CD14-positive monocyte (primary cell): Measurements from ENCODE around the gene SMS. TPM values are rescaled to one million over a fixed set of nuclear protein-coding genes. Genes with fewer than 3 reads are reported as not detected.

Experiments
- DNase-seq, 3 donors: peaks; one replicate each; pipeline ENCODE4 v3.0.0-alpha.2; 2011 to 2022
- H2AFZ ChIP-seq: 2 replicates; pipeline ENCODE4 v1.6.0; 2012; ENCODE audit warnings: mild to moderate bottlenecking, low read depth, low read length, inconsistent platforms; ENCODE audit not compliant: insufficient read depth, poor library complexity, severe bottlenecking
- H3K27ac ChIP-seq, 2 donors: 1 replicate in 1 of 2; 2 replicates in 1 of 2; pipeline ENCODE4 v1.5.1; 2012 to 2013; ENCODE audit warnings: low read length in 2 of 2, control low read depth in 1 of 2, inconsistent platforms in 1 of 2, low read depth in 1 of 2, mild to moderate bottlenecking in 1 of 2
- H3K27me3 ChIP-seq, 2 donors: one replicate each; pipeline versions ENCODE4 v1.6.0 to v1.6.1; 2011 to 2013; ENCODE audit warnings: low read length in 2 of 2; ENCODE audit not compliant: control insufficient read depth in 2 of 2, insufficient read depth in 2 of 2
- H3K36me3 ChIP-seq, 2 donors: replicated peaks in 1 of 2; 1 replicate in 1 of 2; 2 replicates in 1 of 2; pipeline versions ENCODE4 v1.5.1 to v1.6.1; 2012 to 2013; ENCODE audit warnings: low read length in 2 of 2, control low read depth in 1 of 2, inconsistent platforms in 1 of 2, mild to moderate bottlenecking in 1 of 2; ENCODE audit not compliant: insufficient read depth in 2 of 2, control insufficient read depth in 1 of 2
- H3K4me1 ChIP-seq, 2 donors: 1 replicate in 1 of 2; 2 replicates in 1 of 2; pipeline versions ENCODE4 v1.5.1 to v1.6.1; 2012 to 2013; ENCODE audit warnings: low read length in 2 of 2, control low read depth in 1 of 2, inconsistent platforms in 1 of 2, mild to moderate bottlenecking in 1 of 2, moderate library complexity in 1 of 2; ENCODE audit not compliant: insufficient read depth in 2 of 2, control insufficient read depth in 1 of 2
- H3K4me2 ChIP-seq: replicated peaks from 2 replicates; pipeline ENCODE3; 2012; ENCODE audit warnings: low read length, moderate library complexity, mild to moderate bottlenecking; ENCODE audit not compliant: poor library complexity, severe bottlenecking; ENCODE audit errors: extremely low read depth
- H3K4me3 ChIP-seq, 3 experiments: fragments of 200-600 bp in 1 of 3; sonication (generic) in 1 of 3; replicated peaks in 1 of 3; 1 replicate in 2 of 3; 2 replicates in 1 of 3; pipeline ENCODE4 v1.5.1; 2011 to 2013; ENCODE audit warnings: low read length in 3 of 3, mild to moderate bottlenecking in 3 of 3, control low read depth in 2 of 3, low read depth in 2 of 3, inconsistent platforms in 1 of 3, moderate library complexity in 1 of 3
- H3K79me2 ChIP-seq: 2 replicates; pipeline ENCODE4 v1.6.0; 2012; ENCODE audit warnings: mild to moderate bottlenecking, control low read depth, inconsistent platforms, low read length, moderate library complexity; ENCODE audit not compliant: insufficient read depth
- H3K9ac ChIP-seq: 2 replicates; pipeline ENCODE4 v1.6.0; 2017; ENCODE audit warnings: low read length, mild to moderate bottlenecking; ENCODE audit not compliant: insufficient read depth, poor library complexity, severe bottlenecking
- H3K9me3 ChIP-seq, 2 donors: replicated peaks in 1 of 2; 1 replicate in 1 of 2; 2 replicates in 1 of 2; pipeline versions ENCODE4 v1.5.1 to v1.6.1; 2012 to 2013; ENCODE audit warnings: low read length in 2 of 2, control low read depth in 1 of 2; ENCODE audit not compliant: control insufficient read depth in 1 of 2, insufficient read depth in 1 of 2
- H4K20me1 ChIP-seq: 2 replicates; pipeline ENCODE4 v1.6.0; 2012; ENCODE audit warnings: mild to moderate bottlenecking, low read length, control low read depth, moderate library complexity; ENCODE audit not compliant: insufficient read depth
- H3K27ac Mint-ChIP-seq, 7 donors: one replicate each; pipeline ENCODE4 v1.8.0; 2020; ENCODE audit warnings: mild to moderate bottlenecking in 7 of 7, mixed read lengths in 7 of 7, moderate library complexity in 6 of 7, inconsistent platforms in 2 of 7
- H3K27me3 Mint-ChIP-seq, 3 donors: one replicate each; pipeline ENCODE4 v1.8.0; 2021 to 2022; ENCODE audit warnings: low read depth in 3 of 3, mild to moderate bottlenecking in 3 of 3, mixed read lengths in 3 of 3, moderate library complexity in 3 of 3, inconsistent platforms in 1 of 3
- H3K36me3 Mint-ChIP-seq, 2 donors: one replicate each; pipeline ENCODE4 v1.8.0; 2020; ENCODE audit warnings: mixed read lengths in 2 of 2, inconsistent platforms in 1 of 2, mild to moderate bottlenecking in 1 of 2
- H3K4me1 Mint-ChIP-seq: one replicate; pipeline ENCODE4 v1.8.0; 2020; ENCODE audit warnings: mild to moderate bottlenecking, mixed read lengths
- H3K4me3 Mint-ChIP-seq, 2 donors: one replicate each; pipeline ENCODE4 v1.8.0; 2020; ENCODE audit warnings: mild to moderate bottlenecking in 2 of 2, mixed read lengths in 2 of 2, moderate library complexity in 1 of 2
- H3K9me3 Mint-ChIP-seq, 7 donors: one replicate each; pipeline ENCODE4 v1.8.0; 2020 to 2022; ENCODE audit warnings: mixed read lengths in 7 of 7, mild to moderate bottlenecking in 6 of 7, moderate library complexity in 6 of 7, inconsistent platforms in 2 of 7
- WGBS: methylation state at CpG from one replicate; pipeline ENCODE4 v1.1.5; 2013; ENCODE audit warnings: missing lambda C conversion rate; ENCODE audit not compliant: insufficient coverage; 5-methylcytosine and 5-hydroxymethylcytosine counted together
- intact Hi-C, 2 donors: fragments of 100-400 bp; cut with micrococcal nuclease; formaldehyde crosslinking; loops; one replicate each; pipeline versions ENCODE4 v1.15.0 to v1.15.1; 2023
- polyA plus RNA-seq, 3 donors: library from polyadenylated mRNA; depleted of rRNA in 1 of 3; unstranded in 2 of 3; stranded (reverse) in 1 of 3; fragments of 300-500 nt in 2 of 3; fragments of >200 nt in 1 of 3; fragmentation: Illumina TruSeq in 2 of 3; gene quantifications; 1 replicate in 2 of 3; 2 replicates in 1 of 3; pipeline ENCODE4 v1.2.3, GENCODE V29; 2012 to 2021
- TF ChIP-seq, protein P1 (sequence below): fragments of 200-600 bp; IDR thresholded peaks from one replicate; pipeline ENCODE4 v1.8.0; 2022; ENCODE audit warnings: antibody characterized with exemption, mild to moderate bottlenecking

The SMS gene
- polyA plus RNA-seq, 3 donors = 24.9 to 75.4 (median 70.8) TPM

DNA sequence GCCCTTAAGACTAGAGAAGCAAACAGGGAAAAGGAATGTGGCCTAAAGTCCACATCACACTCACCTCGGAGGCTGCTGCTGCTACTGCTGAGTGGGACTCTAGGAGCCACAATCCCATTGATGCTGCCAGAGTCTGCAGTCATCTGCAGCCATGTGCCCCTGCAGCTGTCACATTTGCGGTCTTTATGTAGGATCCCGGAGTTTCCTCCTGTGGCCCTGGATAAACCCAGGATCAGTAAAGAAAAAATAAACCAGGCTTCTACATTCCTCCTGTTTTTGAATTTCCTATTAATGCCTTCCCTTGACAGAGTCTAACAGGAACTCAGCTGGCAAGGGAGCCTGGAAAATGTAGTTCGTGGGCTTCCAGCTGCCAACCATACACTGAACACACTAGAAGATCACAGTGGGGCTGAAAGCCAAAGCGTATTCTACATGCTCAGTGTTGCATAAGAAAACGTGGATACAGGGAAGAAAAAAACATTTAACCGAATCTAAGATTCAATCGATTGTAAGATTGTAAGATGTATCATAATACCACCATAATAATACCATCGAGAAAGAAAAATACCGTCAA lies 81.3 kb downstream of the SMS start:
- Mint-ChIP-seq H3K4me1 (no peaks in the 10 kb centered on the region), H3K4me3 (no peak overlapping the region), H3K27me3 (peaks cover 1 to 4% (median 3%) of the 10 kb centered on the region in 3 donors), H3K36me3 (no peaks in the 10 kb centered on the region), H3K27ac (no peak overlapping the region), H3K9me3 (peaks cover 0 to 2% (median 1%) of the 10 kb centered on the region in 7 donors)
- DNase-seq = no peak
- TF ChIP-seq, protein P1, sequence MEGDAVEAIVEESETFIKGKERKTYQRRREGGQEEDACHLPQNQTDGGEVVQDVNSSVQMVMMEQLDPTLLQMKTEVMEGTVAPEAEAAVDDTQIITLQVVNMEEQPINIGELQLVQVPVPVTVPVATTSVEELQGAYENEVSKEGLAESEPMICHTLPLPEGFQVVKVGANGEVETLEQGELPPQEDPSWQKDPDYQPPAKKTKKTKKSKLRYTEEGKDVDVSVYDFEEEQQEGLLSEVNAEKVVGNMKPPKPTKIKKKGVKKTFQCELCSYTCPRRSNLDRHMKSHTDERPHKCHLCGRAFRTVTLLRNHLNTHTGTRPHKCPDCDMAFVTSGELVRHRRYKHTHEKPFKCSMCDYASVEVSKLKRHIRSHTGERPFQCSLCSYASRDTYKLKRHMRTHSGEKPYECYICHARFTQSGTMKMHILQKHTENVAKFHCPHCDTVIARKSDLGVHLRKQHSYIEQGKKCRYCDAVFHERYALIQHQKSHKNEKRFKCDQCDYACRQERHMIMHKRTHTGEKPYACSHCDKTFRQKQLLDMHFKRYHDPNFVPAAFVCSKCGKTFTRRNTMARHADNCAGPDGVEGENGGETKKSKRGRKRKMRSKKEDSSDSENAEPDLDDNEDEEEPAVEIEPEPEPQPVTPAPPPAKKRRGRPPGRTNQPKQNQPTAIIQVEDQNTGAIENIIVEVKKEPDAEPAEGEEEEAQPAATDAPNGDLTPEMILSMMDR = no peak
- Histone ChIP-seq H3K4me3 (no peak overlapping the region), H3K4me2 (no peak overlapping the region), H3K9ac (no peak overlapping the region), H2AFZ (no peak overlapping the region), H3K9me3 (no peaks in the 10 kb centered on the region), H3K36me3 (no peaks in the 10 kb centered on the region), H4K20me1 (no peaks in the 10 kb centered on the region), H3K27me3 (no peaks in the 10 kb centered on the region), H3K4me1 (no peaks in the 10 kb centered on the region), H3K79me2 (no peaks in the 10 kb centered on the region), H3K27ac (no peak overlapping the region)
- intact Hi-C loops = no loop called here
- WGBS = 100% methylated on average over 1 of the region's 10 CpGs

DNA sequence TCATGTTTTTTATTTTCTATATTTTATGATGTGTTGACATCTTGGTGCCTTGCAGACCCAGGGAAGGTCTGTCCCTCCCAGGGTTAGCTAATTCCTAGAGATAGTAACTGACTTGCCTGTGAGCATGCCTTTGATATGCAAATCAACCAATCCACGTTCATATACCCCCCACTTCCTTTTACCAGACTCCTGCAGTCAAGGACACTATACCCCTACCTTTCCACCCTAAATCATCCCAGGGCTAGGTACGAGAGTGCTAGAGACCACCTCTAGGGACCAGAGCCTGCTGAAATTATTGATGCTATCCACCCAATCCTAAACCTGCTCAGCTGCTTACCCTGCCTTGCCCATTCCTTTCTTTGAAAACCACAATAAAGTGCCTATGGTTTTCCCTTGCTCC lies 84.1 kb downstream of the SMS start:
- no peak overlapping the region for H3K9ac ChIP-seq
- no peaks in the 10 kb centered on the region for H3K79me2 ChIP-seq
- Mint-ChIP-seq H3K4me1 (no peaks in the 10 kb centered on the region), H3K27me3 (peaks cover 1 to 4% (median 3%) of the 10 kb centered on the region in 3 donors), H3K4me3 (no peak overlapping the region), H3K36me3 (no peaks in the 10 kb centered on the region), H3K27ac (no peak overlapping the region), H3K9me3 (peaks cover 0 to 2% (median 1%) of the 10 kb centered on the region in 7 donors)
- no peak for DNase-seq
- TF ChIP-seq, protein P1 = no peak
- no peaks in the 10 kb centered on the region for H3K36me3 ChIP-seq
- no peak overlapping the region for H3K4me2 ChIP-seq
- no peak overlapping the region for H3K27ac ChIP-seq
- H3K27me3 ChIP-seq = no peaks in the 10 kb centered on the region
- H3K4me1 ChIP-seq = no peaks in the 10 kb centered on the region
- no peaks in the 10 kb centered on the region for H4K20me1 ChIP-seq
- H3K4me3 ChIP-seq = no peak overlapping the region
- H3K9me3 ChIP-seq = no peaks in the 10 kb centered on the region
- 91% methylated on average over 1 of the region's 2 CpGs for WGBS
- intact Hi-C loops = no loop called here
- no peak overlapping the region for H2AFZ ChIP-seq
